HEK293 (cell line): ENCODE results near the gene CCDC51.
A peak's percentile ranks its signal among the peaks of the same experiment; 100 is the strongest.

Experiments
- GFI1B ChIP-seq: fragments of 450-650 bp; formaldehyde crosslinking; IDR thresholded peaks from 2 replicates; pipeline ENCODE4 v1.5.1; 2016; ENCODE audit warnings: missing biosample characterization, missing genetic modification characterization
- GLI2 ChIP-seq: fragments of 450-650 bp; formaldehyde crosslinking; IDR thresholded peaks from 2 replicates; pipeline ENCODE4; 2017; ENCODE audit warnings: missing biosample characterization, missing genetic modification characterization, low read depth, borderline replicate concordance
- PRDM1 ChIP-seq: fragments of 450-650 bp; formaldehyde crosslinking; IDR thresholded peaks from 2 replicates; pipeline ENCODE4; 2016; ENCODE audit warnings: missing biosample characterization, missing genetic modification characterization
- ZFP37 ChIP-seq: fragments of 450-650 bp; formaldehyde crosslinking; IDR thresholded peaks from 2 replicates; pipeline ENCODE4 v1.5.1; 2016; ENCODE audit warnings: missing biosample characterization, missing genetic modification characterization
- ZIC2 ChIP-seq: fragments of 450-650 bp; formaldehyde crosslinking; IDR thresholded peaks from 2 replicates; pipeline ENCODE4 v1.5.1; 2016; ENCODE audit warnings: missing biosample characterization, missing genetic modification characterization
- ZNF146 ChIP-seq: fragments of 450-650 bp; formaldehyde crosslinking; IDR thresholded peaks from 2 replicates; pipeline ENCODE4 v1.5.1; 2016; ENCODE audit warnings: missing biosample characterization, missing genetic modification characterization
- ZNF169 ChIP-seq: fragments of 450-650 bp; formaldehyde crosslinking; IDR thresholded peaks from 2 replicates; pipeline ENCODE4 v1.5.1; 2016; ENCODE audit warnings: missing biosample characterization, missing genetic modification characterization
- ZNF19 ChIP-seq: fragments of 450-650 bp; formaldehyde crosslinking; IDR thresholded peaks from 2 replicates; pipeline ENCODE4; 2016; ENCODE audit warnings: missing biosample characterization, missing genetic modification characterization, low read depth
- ZNF221 ChIP-seq: fragments of 450-650 bp; formaldehyde crosslinking; IDR thresholded peaks from 2 replicates; pipeline ENCODE4 v1.5.1; 2017; ENCODE audit warnings: missing biosample characterization, missing genetic modification characterization, borderline replicate concordance
- ZNF341 ChIP-seq: fragments of 450-650 bp; formaldehyde crosslinking; IDR thresholded peaks from 2 replicates; pipeline ENCODE4; 2016; ENCODE audit warnings: low read depth, missing biosample characterization, missing genetic modification characterization
- ZNF394 ChIP-seq: fragments of 450-650 bp; formaldehyde crosslinking; IDR thresholded peaks from 2 replicates; pipeline ENCODE4 v1.5.1; 2016; ENCODE audit warnings: missing biosample characterization, missing genetic modification characterization, mild to moderate bottlenecking, moderate library complexity, borderline replicate concordance
- ZNF561 ChIP-seq: fragments of 450-650 bp; IDR thresholded peaks from 2 replicates; pipeline ENCODE4 v1.5.1; 2018; ENCODE audit warnings: missing biosample characterization, missing genetic modification characterization, borderline replicate concordance
- ZNF621 ChIP-seq: fragments of 450-650 bp; formaldehyde crosslinking; IDR thresholded peaks from 2 replicates; pipeline ENCODE4 v1.5.1; 2017; ENCODE audit warnings: missing biosample characterization, missing genetic modification characterization
- ZNF660 ChIP-seq: fragments of 450-650 bp; IDR thresholded peaks from 2 replicates; pipeline ENCODE4 v1.5.1; 2018; ENCODE audit warnings: missing biosample characterization, mild to moderate bottlenecking, missing genetic modification characterization
- ZNF707 ChIP-seq: fragments of 450-650 bp; formaldehyde crosslinking; IDR thresholded peaks from 2 replicates; pipeline ENCODE4 v1.5.1; 2016; ENCODE audit warnings: missing biosample characterization, missing genetic modification characterization
- ZNF76 ChIP-seq: fragments of 450-650 bp; formaldehyde crosslinking; IDR thresholded peaks from 2 replicates; pipeline ENCODE4; 2016; ENCODE audit warnings: low read depth, missing biosample characterization, missing genetic modification characterization, borderline replicate concordance
- ZNF777 ChIP-seq: fragments of 450-650 bp; formaldehyde crosslinking; IDR thresholded peaks from 2 replicates; pipeline ENCODE4 v1.5.1; 2017; ENCODE audit warnings: missing biosample characterization, missing genetic modification characterization, borderline replicate concordance
- TF ChIP-seq, protein P1 (sequence below): fragments of 450-650 bp; formaldehyde crosslinking; IDR thresholded peaks from 2 replicates; pipeline ENCODE4; 2016; ENCODE audit warnings: missing biosample characterization, missing genetic modification characterization
- TF ChIP-seq, protein P2 (sequence below): fragments of 450-650 bp; formaldehyde crosslinking; IDR thresholded peaks from 2 replicates; pipeline ENCODE4 v1.5.1; 2016; ENCODE audit warnings: missing biosample characterization, missing genetic modification characterization
- TF ChIP-seq, protein P3 (sequence below): fragments of 450-650 bp; formaldehyde crosslinking; conservative IDR thresholded peaks from 2 replicates; pipeline ENCODE4 v1.5.1; 2016; ENCODE audit warnings: low read depth, missing biosample characterization, missing genetic modification characterization
- TF ChIP-seq, protein P4 (sequence below): fragments of 450-650 bp; formaldehyde crosslinking; IDR thresholded peaks from 2 replicates; pipeline ENCODE4 v1.5.1; 2016; ENCODE audit warnings: missing biosample characterization, missing genetic modification characterization
- TF ChIP-seq, protein P5 (sequence below): fragments of 450-650 bp; formaldehyde crosslinking; IDR thresholded peaks from 2 replicates; pipeline ENCODE4 v1.5.1; 2016; ENCODE audit warnings: missing biosample characterization, missing genetic modification characterization
- TF ChIP-seq, protein P6 (sequence below): fragments of 450-650 bp; formaldehyde crosslinking; IDR thresholded peaks from 2 replicates; pipeline ENCODE4 v1.5.1; 2016; ENCODE audit warnings: missing biosample characterization, missing genetic modification characterization, borderline replicate concordance

CCDC51 gene

DNA sequence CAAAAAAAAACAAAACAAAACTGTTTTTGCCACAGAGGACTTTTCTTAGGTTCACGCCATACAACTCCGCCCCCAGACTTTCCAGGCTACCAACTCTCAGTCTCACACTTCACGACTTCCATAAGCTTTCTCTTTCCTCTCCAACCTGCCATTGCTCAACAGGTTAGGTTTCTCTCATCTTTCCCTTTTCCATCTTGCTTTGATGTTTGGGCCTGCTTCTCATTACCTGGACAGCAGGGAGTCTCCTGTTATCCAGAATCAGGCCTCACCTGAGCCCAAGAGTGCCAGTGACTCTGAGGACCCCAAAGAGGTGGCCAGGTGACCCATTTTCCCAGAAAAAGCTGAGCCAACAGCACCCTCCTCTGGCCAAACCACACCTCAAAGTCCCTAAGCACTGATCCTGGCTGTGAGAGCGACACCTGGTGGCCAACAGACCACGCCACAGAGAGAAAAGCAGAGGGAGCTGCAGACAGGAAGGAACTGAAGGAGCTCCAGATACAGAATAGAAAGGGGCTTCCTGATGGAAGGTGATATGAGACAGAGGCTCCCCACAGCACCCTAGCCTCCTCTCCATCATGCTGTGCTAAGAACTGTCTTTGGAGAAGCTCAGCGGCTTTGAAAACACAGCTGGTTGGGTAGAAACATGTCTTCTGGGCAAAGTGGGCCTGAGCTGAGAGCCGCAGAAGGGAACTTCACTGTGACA, 4.0 kb downstream of the CCDC51 start (continued):
- TF ChIP-seq ZNF707 (tag by site-specific recombination) (no peak), ZNF660 (tag by site-specific recombination) (peak; percentile 75; the same call in 1 of the 2 replicates), GLI2 (tag by site-specific recombination) (no peak), ZNF19 (no peak), ZNF341 (tag by site-specific recombination) (no peak), GFI1B (tag by site-specific recombination) (no peak), ZIC2 (no peak), ZNF169 (tag by site-specific recombination) (no peak), ZNF621 (tag by site-specific recombination) (no peak), ZNF777 (tag by site-specific recombination) (no peak), ZFP37 (peak; percentile 66; the same call in 1 of the 2 replicates), ZNF76 (no peak), ZNF394 (tag by site-specific recombination) (no peak), ZNF561 (no peak), ZNF221 (no peak), ZNF146 (tag by site-specific recombination) (no peak), PRDM1 (tag by site-specific recombination) (peak; percentile 91)
- TF ChIP-seq, protein P1, sequence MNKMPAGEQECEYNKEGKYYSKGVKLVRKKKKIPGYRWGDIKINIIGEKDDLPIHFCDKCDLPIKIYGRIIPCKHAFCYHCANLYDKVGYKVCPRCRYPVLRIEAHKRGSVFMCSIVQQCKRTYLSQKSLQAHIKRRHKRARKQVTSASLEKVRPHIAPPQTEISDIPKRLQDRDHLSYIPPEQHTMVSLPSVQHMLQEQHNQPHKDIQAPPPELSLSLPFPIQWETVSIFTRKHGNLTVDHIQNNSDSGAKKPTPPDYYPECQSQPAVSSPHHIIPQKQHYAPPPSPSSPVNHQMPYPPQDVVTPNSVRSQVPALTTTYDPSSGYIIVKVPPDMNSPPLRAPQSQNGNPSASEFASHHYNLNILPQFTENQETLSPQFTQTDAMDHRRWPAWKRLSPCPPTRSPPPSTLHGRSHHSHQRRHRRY = no peak
- TF ChIP-seq, protein P2, sequence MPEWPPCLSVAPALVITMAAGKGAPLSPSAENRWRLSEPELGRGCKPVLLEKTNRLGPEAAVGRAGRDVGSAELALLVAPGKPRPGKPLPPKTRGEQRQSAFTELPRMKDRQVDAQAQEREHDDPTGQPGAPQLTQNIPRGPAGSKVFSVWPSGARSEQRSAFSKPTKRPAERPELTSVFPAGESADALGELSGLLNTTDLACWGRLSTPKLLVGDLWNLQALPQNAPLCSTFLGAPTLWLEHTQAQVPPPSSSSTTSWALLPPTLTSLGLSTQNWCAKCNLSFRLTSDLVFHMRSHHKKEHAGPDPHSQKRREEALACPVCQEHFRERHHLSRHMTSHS (tag by site-specific recombination) = no peak
- TF ChIP-seq, protein P3, sequence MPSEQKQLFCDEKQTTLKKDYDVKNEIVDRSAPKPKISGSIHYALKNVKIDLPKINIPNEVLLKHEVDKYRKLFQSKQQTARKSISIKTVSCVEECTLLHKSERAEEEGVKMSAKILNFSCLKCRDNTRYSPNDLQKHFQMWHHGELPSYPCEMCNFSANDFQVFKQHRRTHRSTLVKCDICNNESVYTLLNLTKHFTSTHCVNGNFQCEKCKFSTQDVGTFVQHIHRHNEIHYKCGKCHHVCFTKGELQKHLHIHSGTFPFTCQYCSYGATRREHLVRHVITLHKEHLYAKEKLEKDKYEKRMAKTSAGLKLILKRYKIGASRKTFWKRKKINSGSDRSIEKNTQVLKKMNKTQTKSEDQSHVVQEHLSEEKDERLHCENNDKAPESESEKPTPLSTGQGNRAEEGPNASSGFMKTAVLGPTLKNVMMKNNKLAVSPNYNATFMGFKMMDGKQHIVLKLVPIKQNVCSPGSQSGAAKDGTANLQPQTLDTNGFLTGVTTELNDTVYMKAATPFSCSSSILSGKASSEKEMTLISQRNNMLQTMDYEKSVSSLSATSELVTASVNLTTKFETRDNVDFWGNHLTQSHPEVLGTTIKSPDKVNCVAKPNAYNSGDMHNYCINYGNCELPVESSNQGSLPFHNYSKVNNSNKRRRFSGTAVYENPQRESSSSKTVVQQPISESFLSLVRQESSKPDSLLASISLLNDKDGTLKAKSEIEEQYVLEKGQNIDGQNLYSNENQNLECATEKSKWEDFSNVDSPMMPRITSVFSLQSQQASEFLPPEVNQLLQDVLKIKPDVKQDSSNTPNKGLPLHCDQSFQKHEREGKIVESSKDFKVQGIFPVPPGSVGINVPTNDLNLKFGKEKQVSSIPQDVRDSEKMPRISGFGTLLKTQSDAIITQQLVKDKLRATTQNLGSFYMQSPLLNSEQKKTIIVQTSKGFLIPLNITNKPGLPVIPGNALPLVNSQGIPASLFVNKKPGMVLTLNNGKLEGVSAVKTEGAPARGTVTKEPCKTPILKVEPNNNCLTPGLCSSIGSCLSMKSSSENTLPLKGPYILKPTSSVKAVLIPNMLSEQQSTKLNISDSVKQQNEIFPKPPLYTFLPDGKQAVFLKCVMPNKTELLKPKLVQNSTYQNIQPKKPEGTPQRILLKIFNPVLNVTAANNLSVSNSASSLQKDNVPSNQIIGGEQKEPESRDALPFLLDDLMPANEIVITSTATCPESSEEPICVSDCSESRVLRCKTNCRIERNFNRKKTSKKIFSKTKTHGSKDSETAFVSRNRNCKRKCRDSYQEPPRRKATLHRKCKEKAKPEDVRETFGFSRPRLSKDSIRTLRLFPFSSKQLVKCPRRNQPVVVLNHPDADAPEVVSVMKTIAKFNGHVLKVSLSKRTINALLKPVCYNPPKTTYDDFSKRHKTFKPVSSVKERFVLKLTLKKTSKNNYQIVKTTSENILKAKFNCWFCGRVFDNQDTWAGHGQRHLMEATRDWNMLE (tag by site-specific recombination) = no peak
- TF ChIP-seq, protein P4, sequence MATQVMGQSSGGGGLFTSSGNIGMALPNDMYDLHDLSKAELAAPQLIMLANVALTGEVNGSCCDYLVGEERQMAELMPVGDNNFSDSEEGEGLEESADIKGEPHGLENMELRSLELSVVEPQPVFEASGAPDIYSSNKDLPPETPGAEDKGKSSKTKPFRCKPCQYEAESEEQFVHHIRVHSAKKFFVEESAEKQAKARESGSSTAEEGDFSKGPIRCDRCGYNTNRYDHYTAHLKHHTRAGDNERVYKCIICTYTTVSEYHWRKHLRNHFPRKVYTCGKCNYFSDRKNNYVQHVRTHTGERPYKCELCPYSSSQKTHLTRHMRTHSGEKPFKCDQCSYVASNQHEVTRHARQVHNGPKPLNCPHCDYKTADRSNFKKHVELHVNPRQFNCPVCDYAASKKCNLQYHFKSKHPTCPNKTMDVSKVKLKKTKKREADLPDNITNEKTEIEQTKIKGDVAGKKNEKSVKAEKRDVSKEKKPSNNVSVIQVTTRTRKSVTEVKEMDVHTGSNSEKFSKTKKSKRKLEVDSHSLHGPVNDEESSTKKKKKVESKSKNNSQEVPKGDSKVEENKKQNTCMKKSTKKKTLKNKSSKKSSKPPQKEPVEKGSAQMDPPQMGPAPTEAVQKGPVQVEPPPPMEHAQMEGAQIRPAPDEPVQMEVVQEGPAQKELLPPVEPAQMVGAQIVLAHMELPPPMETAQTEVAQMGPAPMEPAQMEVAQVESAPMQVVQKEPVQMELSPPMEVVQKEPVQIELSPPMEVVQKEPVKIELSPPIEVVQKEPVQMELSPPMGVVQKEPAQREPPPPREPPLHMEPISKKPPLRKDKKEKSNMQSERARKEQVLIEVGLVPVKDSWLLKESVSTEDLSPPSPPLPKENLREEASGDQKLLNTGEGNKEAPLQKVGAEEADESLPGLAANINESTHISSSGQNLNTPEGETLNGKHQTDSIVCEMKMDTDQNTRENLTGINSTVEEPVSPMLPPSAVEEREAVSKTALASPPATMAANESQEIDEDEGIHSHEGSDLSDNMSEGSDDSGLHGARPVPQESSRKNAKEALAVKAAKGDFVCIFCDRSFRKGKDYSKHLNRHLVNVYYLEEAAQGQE (tag by site-specific recombination) = no peak
- TF ChIP-seq, protein P5, sequence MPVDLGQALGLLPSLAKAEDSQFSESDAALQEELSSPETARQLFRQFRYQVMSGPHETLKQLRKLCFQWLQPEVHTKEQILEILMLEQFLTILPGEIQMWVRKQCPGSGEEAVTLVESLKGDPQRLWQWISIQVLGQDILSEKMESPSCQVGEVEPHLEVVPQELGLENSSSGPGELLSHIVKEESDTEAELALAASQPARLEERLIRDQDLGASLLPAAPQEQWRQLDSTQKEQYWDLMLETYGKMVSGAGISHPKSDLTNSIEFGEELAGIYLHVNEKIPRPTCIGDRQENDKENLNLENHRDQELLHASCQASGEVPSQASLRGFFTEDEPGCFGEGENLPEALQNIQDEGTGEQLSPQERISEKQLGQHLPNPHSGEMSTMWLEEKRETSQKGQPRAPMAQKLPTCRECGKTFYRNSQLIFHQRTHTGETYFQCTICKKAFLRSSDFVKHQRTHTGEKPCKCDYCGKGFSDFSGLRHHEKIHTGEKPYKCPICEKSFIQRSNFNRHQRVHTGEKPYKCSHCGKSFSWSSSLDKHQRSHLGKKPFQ (tag by site-specific recombination) = no peak
- TF ChIP-seq, protein P6, sequence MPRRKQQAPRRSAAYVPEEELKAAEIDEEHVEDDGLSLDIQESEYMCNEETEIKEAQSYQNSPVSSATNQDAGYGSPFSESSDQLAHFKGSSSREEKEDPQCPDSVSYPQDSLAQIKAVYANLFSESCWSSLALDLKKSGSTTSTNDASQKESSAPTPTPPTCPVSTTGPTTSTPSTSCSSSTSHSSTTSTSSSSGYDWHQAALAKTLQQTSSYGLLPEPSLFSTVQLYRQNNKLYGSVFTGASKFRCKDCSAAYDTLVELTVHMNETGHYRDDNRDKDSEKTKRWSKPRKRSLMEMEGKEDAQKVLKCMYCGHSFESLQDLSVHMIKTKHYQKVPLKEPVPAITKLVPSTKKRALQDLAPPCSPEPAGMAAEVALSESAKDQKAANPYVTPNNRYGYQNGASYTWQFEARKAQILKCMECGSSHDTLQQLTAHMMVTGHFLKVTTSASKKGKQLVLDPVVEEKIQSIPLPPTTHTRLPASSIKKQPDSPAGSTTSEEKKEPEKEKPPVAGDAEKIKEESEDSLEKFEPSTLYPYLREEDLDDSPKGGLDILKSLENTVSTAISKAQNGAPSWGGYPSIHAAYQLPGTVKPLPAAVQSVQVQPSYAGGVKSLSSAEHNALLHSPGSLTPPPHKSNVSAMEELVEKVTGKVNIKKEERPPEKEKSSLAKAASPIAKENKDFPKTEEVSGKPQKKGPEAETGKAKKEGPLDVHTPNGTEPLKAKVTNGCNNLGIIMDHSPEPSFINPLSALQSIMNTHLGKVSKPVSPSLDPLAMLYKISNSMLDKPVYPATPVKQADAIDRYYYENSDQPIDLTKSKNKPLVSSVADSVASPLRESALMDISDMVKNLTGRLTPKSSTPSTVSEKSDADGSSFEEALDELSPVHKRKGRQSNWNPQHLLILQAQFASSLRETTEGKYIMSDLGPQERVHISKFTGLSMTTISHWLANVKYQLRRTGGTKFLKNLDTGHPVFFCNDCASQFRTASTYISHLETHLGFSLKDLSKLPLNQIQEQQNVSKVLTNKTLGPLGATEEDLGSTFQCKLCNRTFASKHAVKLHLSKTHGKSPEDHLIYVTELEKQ (tag by site-specific recombination) = no peak
